ENCODE results near the gene FILIP1L. TPM values are rescaled to one million over a fixed set of nuclear protein-coding genes. Genes with fewer than 3 reads are reported as not detected.

FILIP1L gene
- total RNA-seq, 1 experiment from 2014 or later, result 0.17 TPM

DNA sequence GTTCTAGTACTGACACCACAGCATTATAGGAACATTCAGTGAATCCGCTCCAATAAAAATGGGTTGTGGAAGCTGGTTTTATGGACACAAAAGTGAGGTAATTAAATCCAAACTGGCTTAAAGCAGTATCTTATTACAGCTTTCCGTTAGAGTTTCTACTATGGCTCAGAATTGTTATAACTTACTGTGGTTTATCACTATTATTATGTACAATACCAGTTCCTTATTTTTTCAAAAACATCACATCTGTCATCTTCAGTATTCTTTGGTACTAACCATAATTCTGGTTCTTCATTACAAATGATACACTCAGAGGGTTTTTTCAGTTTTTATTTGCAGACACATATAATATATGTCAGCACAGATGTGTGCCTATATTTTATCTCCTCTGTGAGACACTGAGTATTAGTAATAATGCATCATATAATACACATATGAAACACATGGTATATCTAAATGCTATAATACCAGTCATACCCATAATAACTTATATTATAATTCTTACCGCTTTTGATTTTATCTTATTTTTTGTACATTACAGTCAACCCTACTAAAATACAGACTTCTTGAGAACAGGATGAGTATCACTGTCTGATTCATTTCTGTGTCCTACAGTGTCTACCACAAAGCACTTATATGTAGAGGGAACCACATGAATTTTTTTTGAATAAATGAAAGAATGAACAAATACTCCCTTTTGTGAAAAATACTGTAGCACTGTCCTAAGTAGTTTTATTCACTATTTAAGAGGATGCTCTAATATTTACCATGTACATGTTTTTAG is 257.7 kb downstream of the FILIP1L start:
- Histone ChIP-seq H3K9me3 (ENCODE audit: control insufficient read depth in 1 of 2, insufficient read depth in 1 of 2, low read depth in 1 of 2, low read length in 2 of 2) (no peaks in the 10 kb centered on the region), H3K36me3 (ENCODE audit: control insufficient read depth in 1 of 2, insufficient read depth in 2 of 2, low read length in 2 of 2) (no peaks in the 10 kb centered on the region), H4K20me1 (ENCODE audit: insufficient read depth) (no peaks in the 10 kb centered on the region), H3K79me2 (ENCODE audit: insufficient read depth, low read length) (peaks cover 21% of the 10 kb centered on the region; the same call in 1 of the 2 replicates), H3K4me3 (replicated peaks in 1 of 2; ENCODE audit: low read depth in 1 of 2, low read length in 2 of 2) (no peak overlapping the region), H3K4me2 (ENCODE audit: low read length) (no peak overlapping the region), H2AFZ (ENCODE audit: low read depth, low read length, poor library complexity, severe bottlenecking) (no peak overlapping the region), H3K9me2 (ENCODE audit: insufficient read depth) (no peaks in the 10 kb centered on the region), H3K4me1 (ENCODE audit: control insufficient read depth in 1 of 2, insufficient read depth in 2 of 2, low read length in 2 of 2) (peaks cover 0 to 6% of the 10 kb centered on the region in 2 experiments; a peak in 2 of 4 replicates), H3K27me3 (ENCODE audit: insufficient read depth, low read length) (no peaks in the 10 kb centered on the region), H3K27ac (ENCODE audit: low read depth, low read length) (no peak overlapping the region), H3K9ac (ENCODE audit: low read length) (no peak overlapping the region)
- DNase-seq (ENCODE audit: low read depth, low spot score) (no peak), ATAC-seq (no peak)
- no TSS peak for BruUV-seq (replicated peaks)
- TF ChIP-seq RAD21 (IDR thresholded peaks at IDR 0.05; ENCODE audit: low read depth), result no peak
- ChIA-PET POLR2A (no interaction called here), RAD21 (ENCODE audit: low non-redundant PET in 1 of 2, low total read pairs in 2 of 2, uncharacterized antibody in 2 of 2, unreplicated experiment in 2 of 2) (no interaction called here), CTCF (no interaction called here)
- intact Hi-C loops (cut with micrococcal nuclease), result no loop called here

DNA sequence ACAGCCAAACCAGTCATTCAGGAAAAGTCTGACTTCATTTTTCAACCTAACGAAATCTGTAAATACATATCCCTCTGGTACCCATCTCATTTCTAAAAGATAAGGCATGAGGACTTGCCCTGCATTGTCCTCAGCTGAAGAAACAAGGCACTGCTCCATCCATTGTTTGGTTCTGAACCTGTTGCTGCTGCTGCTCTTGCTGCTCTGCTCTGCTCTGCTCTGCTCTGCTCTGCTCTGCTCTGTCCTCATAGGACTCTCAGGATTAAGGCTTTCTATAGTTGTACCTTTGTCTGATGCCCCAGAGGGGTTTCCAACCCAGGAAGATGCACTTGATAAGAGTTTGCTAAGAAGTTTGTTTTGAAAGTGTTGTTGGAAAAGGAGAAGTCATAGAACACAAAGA is 258.4 kb downstream of the FILIP1L start:
- ChIA-PET RAD21 (ENCODE audit: low non-redundant PET in 1 of 2, low total read pairs in 2 of 2, uncharacterized antibody in 2 of 2, unreplicated experiment in 2 of 2) (no interaction called here), POLR2A (no interaction called here)
- BruUV-seq (replicated peaks), result no TSS peak
- TF ChIP-seq ZFX (IDR thresholded peaks at IDR 0.05), result no peak
- TF ChIP-seq POLR2A (IDR thresholded peaks at IDR 0.05; ENCODE audit: borderline replicate concordance, extremely low read depth, insufficient read depth, insufficient read length), result no peak
- no peak for TF ChIP-seq SIN3A (IDR thresholded peaks at IDR 0.05; ENCODE audit: low read depth)
- no peak for TF ChIP-seq ZNF274 (IDR thresholded peaks at IDR 0.05; ENCODE audit: low read depth, low read length)
- TF ChIP-seq, protein P1, sequence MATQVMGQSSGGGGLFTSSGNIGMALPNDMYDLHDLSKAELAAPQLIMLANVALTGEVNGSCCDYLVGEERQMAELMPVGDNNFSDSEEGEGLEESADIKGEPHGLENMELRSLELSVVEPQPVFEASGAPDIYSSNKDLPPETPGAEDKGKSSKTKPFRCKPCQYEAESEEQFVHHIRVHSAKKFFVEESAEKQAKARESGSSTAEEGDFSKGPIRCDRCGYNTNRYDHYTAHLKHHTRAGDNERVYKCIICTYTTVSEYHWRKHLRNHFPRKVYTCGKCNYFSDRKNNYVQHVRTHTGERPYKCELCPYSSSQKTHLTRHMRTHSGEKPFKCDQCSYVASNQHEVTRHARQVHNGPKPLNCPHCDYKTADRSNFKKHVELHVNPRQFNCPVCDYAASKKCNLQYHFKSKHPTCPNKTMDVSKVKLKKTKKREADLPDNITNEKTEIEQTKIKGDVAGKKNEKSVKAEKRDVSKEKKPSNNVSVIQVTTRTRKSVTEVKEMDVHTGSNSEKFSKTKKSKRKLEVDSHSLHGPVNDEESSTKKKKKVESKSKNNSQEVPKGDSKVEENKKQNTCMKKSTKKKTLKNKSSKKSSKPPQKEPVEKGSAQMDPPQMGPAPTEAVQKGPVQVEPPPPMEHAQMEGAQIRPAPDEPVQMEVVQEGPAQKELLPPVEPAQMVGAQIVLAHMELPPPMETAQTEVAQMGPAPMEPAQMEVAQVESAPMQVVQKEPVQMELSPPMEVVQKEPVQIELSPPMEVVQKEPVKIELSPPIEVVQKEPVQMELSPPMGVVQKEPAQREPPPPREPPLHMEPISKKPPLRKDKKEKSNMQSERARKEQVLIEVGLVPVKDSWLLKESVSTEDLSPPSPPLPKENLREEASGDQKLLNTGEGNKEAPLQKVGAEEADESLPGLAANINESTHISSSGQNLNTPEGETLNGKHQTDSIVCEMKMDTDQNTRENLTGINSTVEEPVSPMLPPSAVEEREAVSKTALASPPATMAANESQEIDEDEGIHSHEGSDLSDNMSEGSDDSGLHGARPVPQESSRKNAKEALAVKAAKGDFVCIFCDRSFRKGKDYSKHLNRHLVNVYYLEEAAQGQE (IDR thresholded peaks at IDR 0.05; ENCODE audit: low read depth), result no peak
- TF ChIP-seq ELF1 (IDR thresholded peaks at IDR 0.05; ENCODE audit: borderline replicate concordance, low read depth), result no peak
- TF ChIP-seq POLR2AphosphoS5 (IDR thresholded peaks at IDR 0.05; ENCODE audit: low read depth, low read length), result no peak
- TF ChIP-seq, protein P2, sequence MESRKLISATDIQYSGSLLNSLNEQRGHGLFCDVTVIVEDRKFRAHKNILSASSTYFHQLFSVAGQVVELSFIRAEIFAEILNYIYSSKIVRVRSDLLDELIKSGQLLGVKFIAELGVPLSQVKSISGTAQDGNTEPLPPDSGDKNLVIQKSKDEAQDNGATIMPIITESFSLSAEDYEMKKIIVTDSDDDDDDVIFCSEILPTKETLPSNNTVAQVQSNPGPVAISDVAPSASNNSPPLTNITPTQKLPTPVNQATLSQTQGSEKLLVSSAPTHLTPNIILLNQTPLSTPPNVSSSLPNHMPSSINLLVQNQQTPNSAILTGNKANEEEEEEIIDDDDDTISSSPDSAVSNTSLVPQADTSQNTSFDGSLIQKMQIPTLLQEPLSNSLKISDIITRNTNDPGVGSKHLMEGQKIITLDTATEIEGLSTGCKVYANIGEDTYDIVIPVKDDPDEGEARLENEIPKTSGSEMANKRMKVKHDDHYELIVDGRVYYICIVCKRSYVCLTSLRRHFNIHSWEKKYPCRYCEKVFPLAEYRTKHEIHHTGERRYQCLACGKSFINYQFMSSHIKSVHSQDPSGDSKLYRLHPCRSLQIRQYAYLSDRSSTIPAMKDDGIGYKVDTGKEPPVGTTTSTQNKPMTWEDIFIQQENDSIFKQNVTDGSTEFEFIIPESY (IDR thresholded peaks at IDR 0.05; ENCODE audit: extremely low read depth, insufficient replicate concordance, low read length), result no peak
- no peak for TF ChIP-seq EZH2phosphoT487 (IDR thresholded peaks at IDR 0.05; ENCODE audit: borderline replicate concordance)
- no peak for TF ChIP-seq SP1 (IDR thresholded peaks at IDR 0.05; ENCODE audit: low read depth)
- TF ChIP-seq, protein P3, sequence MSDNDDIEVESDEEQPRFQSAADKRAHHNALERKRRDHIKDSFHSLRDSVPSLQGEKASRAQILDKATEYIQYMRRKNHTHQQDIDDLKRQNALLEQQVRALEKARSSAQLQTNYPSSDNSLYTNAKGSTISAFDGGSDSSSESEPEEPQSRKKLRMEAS (IDR thresholded peaks at IDR 0.05), result no peak
- TF ChIP-seq, protein P4, sequence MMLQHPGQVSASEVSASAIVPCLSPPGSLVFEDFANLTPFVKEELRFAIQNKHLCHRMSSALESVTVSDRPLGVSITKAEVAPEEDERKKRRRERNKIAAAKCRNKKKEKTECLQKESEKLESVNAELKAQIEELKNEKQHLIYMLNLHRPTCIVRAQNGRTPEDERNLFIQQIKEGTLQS (IDR thresholded peaks at IDR 0.05), result no peak
- TF ChIP-seq YY1 (IDR thresholded peaks at IDR 0.05; ENCODE audit: extremely low read depth, insufficient replicate concordance, low read depth, low read length), result no peak
- no peak for TF ChIP-seq JUND (IDR thresholded peaks at IDR 0.05)

More for the DNA sequence above, 258.4 kb downstream of the FILIP1L start:
- Histone ChIP-seq H3K9ac (ENCODE audit: low read length) (no peak overlapping the region), H3K4me1 (ENCODE audit: control insufficient read depth in 1 of 2, insufficient read depth in 2 of 2, low read length in 2 of 2) (no peaks in the 10 kb centered on the region), H3K27me3 (ENCODE audit: insufficient read depth, low read length) (no peaks in the 10 kb centered on the region), H3K9me2 (ENCODE audit: insufficient read depth) (no peaks in the 10 kb centered on the region), H3K36me3 (ENCODE audit: control insufficient read depth in 1 of 2, insufficient read depth in 2 of 2, low read length in 2 of 2) (no peaks in the 10 kb centered on the region), H4K20me1 (ENCODE audit: insufficient read depth) (no peaks in the 10 kb centered on the region), H3K79me2 (ENCODE audit: insufficient read depth, low read length) (peaks cover 23% of the 10 kb centered on the region; the same call in 1 of the 2 replicates), H3K27ac (ENCODE audit: low read depth, low read length) (no peak overlapping the region), H3K4me2 (ENCODE audit: low read length) (no peak overlapping the region), H3K4me3 (replicated peaks in 1 of 2; ENCODE audit: low read depth in 1 of 2, low read length in 2 of 2) (no peak overlapping the region), H2AFZ (ENCODE audit: low read depth, low read length, poor library complexity, severe bottlenecking) (no peak overlapping the region), H3K9me3 (ENCODE audit: control insufficient read depth in 1 of 2, insufficient read depth in 1 of 2, low read depth in 1 of 2, low read length in 2 of 2) (no peaks in the 10 kb centered on the region)
- CTCF ChIA-PET, result no interaction called here
- no peak for ATAC-seq
- intact Hi-C loops (cut with micrococcal nuclease), result no loop called here
- no peak for DNase-seq (ENCODE audit: low read depth, low spot score)

Data from HCT116 (cell line).